ENCODE measurements around the gene HIBADH. TPM values are rescaled to one million over a fixed set of nuclear protein-coding genes. Genes with fewer than 3 reads are reported as not detected.

The HIBADH gene
- polyA plus RNA-seq, 1 donor (not counting 4 experiments of a cell fraction or from before 2014, with no cell fraction given) = 42.6 TPM

- no peak for DNase-seq (ENCODE audit: low read depth, low spot score)
- Histone ChIP-seq H3K4me3 (ENCODE audit: control insufficient read depth in 2 of 3, extremely low read depth in 1 of 3, insufficient read depth in 2 of 3, low read depth in 1 of 3, low read length in 3 of 3) (no peak overlapping the region), H3K4me1 (ENCODE audit: control insufficient read depth, extremely low read depth, insufficient read depth, low read length) (no peaks in the 10 kb centered on the region), H3K4me2 (ENCODE audit: control insufficient read depth, extremely low read depth, insufficient read depth, low read depth, low read length) (no peak overlapping the region), H3K79me2 (ENCODE audit: control insufficient read depth, insufficient read depth, low read length) (no peaks in the 10 kb centered on the region), H3K9me3 (ENCODE audit: control insufficient read depth, low read depth, low read length) (no peaks in the 10 kb centered on the region), H2AFZ (ENCODE audit: control insufficient read depth, low read length) (no peak overlapping the region), H3K9me1 (ENCODE audit: control insufficient read depth, extremely low read depth, insufficient read depth, low read length) (no peaks in the 10 kb centered on the region), H3K27me3 (ENCODE audit: control insufficient read depth, extremely low read depth, insufficient read depth, low read length) (no peaks in the 10 kb centered on the region), H3K36me3 (ENCODE audit: control insufficient read depth in 2 of 2, extremely low read depth in 1 of 2, insufficient read depth in 2 of 2, low read length in 2 of 2) (peaks cover 3 to 4% of the 10 kb centered on the region in 2 experiments), H3K9ac (ENCODE audit: control insufficient read depth, extremely low read depth, insufficient read depth, low read length) (no peak overlapping the region), H3K27ac (ENCODE audit: control insufficient read depth, insufficient read depth, low read length) (no peak overlapping the region), H4K20me1 (ENCODE audit: control insufficient read depth, extremely low read depth, insufficient read depth, low read length) (no peaks in the 10 kb centered on the region)
- TF ChIP-seq CTCF (optimal IDR thresholded peaks at IDR 0.05 in 1 of 3, IDR thresholded peaks at IDR 0.05 in 1 of 3, conservative IDR thresholded peaks at IDR 0.05 in 1 of 3; ENCODE audit: extremely low read depth in 1 of 3, insufficient read depth in 2 of 3, low read length in 3 of 3) (no peak), EZH2 (IDR thresholded peaks at IDR 0.05; ENCODE audit: low read length) (no peak)
- FAIRE-seq = no peak
- dilution Hi-C loops (cut with MboI; ENCODE audit: extremely low pct_ligation_motif_present, low sequenced_read_pairs) = no loop called here
These were observed 139.4 kb downstream of the HIBADH start for GRCh38 chr7:27523321-27523720.

- dilution Hi-C loops (cut with MboI; ENCODE audit: extremely low pct_ligation_motif_present, low sequenced_read_pairs) = no loop called here
- H3K79me2 ChIP-seq (ENCODE audit: control insufficient read depth, insufficient read depth, low read length) = no peaks in the 10 kb centered on the region
- H3K4me2 ChIP-seq (ENCODE audit: control insufficient read depth, extremely low read depth, insufficient read depth, low read depth, low read length) = no peak overlapping the region
- H4K20me1 ChIP-seq (ENCODE audit: control insufficient read depth, extremely low read depth, insufficient read depth, low read length) = no peaks in the 10 kb centered on the region
- no peak for DNase-seq (ENCODE audit: low read depth, low spot score)
- H3K9me3 ChIP-seq (ENCODE audit: control insufficient read depth, low read depth, low read length) = no peaks in the 10 kb centered on the region
- no peaks in the 10 kb centered on the region for H3K9me1 ChIP-seq (ENCODE audit: control insufficient read depth, extremely low read depth, insufficient read depth, low read length)
- H3K27me3 ChIP-seq (ENCODE audit: control insufficient read depth, extremely low read depth, insufficient read depth, low read length) = no peaks in the 10 kb centered on the region
- no peak overlapping the region for H3K4me3 ChIP-seq (ENCODE audit: control insufficient read depth in 2 of 3, extremely low read depth in 1 of 3, insufficient read depth in 2 of 3, low read depth in 1 of 3, low read length in 3 of 3)
- H3K36me3 ChIP-seq (ENCODE audit: control insufficient read depth in 2 of 2, extremely low read depth in 1 of 2, insufficient read depth in 2 of 2, low read length in 2 of 2) = peaks cover 3 to 4% of the 10 kb centered on the region in 2 experiments
- H3K4me1 ChIP-seq (ENCODE audit: control insufficient read depth, extremely low read depth, insufficient read depth, low read length) = no peaks in the 10 kb centered on the region
- no peak overlapping the region for H3K27ac ChIP-seq (ENCODE audit: control insufficient read depth, insufficient read depth, low read length)
- FAIRE-seq = no peak
- no peak overlapping the region for H3K9ac ChIP-seq (ENCODE audit: control insufficient read depth, extremely low read depth, insufficient read depth, low read length)
- no peak overlapping the region for H2AFZ ChIP-seq (ENCODE audit: control insufficient read depth, low read length)
- TF ChIP-seq CTCF (optimal IDR thresholded peaks at IDR 0.05 in 1 of 3, IDR thresholded peaks at IDR 0.05 in 1 of 3, conservative IDR thresholded peaks at IDR 0.05 in 1 of 3; ENCODE audit: extremely low read depth in 1 of 3, insufficient read depth in 2 of 3, low read length in 3 of 3) (no peak), EZH2 (IDR thresholded peaks at IDR 0.05; ENCODE audit: low read length) (no peak)
These were observed 140.1 kb downstream of the HIBADH start for GRCh38 chr7:27522566-27522965.
